ENCODE data around the gene NDUFAF2. TPM values are rescaled to one million over a fixed set of nuclear protein-coding genes. Genes with fewer than 3 reads are reported as not detected.

Gene NDUFAF2
- polyA plus RNA-seq, 2 donors = 40.5 to 40.6 TPM

- H3K4me3 ChIP-seq (ENCODE audit: low read depth in 1 of 2, low read length in 2 of 2) = no peak overlapping the region
- H3K27ac ChIP-seq (ENCODE audit: low read depth in 2 of 2, low read length in 1 of 2) = no peak overlapping the region
- H3K36me3 ChIP-seq (ENCODE audit: control insufficient read depth in 2 of 2, insufficient read depth in 2 of 2, low read length in 1 of 2) = no peaks in the 10 kb centered on the region
- H3K27me3 ChIP-seq (ENCODE audit: control insufficient read depth in 1 of 2, insufficient read depth in 2 of 2, low read length in 2 of 2) = no peaks in the 10 kb centered on the region
- no peaks in the 10 kb centered on the region for H3K4me1 ChIP-seq (ENCODE audit: control insufficient read depth in 2 of 2, insufficient read depth in 2 of 2, low read length in 1 of 2)
- no peaks in the 10 kb centered on the region for H3K9me3 ChIP-seq (ENCODE audit: control insufficient read depth in 2 of 2, insufficient read depth in 1 of 2, low read depth in 1 of 2, low read length in 1 of 2)
Observed at GRCh38 chr5:61055434-61056006, 110.5 kb downstream of the NDUFAF2 start.

DNA sequence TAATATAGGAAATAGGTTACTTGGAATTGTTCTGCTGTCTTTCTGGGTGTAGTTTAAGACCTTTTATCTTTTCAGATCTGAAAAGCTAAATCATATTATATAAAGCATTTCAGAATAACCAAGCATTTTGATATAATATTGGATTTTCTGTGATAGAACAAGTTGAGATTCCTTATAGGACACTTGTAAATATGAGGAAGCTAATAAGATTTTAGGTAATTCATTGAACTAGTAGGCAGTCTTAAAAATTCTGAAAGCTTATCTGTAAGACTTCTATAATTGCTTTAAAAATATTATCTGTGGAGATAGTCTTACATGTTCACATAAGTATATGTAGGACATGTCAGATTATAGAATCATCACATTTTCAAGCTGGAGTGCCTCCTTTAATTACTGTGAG, 114.5 kb downstream of the NDUFAF2 start:
- Histone ChIP-seq H3K4me1 (ENCODE audit: control insufficient read depth in 2 of 2, insufficient read depth in 2 of 2, low read length in 1 of 2) (no peaks in the 10 kb centered on the region), H3K27ac (ENCODE audit: low read depth in 2 of 2, low read length in 1 of 2) (no peak overlapping the region), H3K27me3 (ENCODE audit: control insufficient read depth in 1 of 2, insufficient read depth in 2 of 2, low read length in 2 of 2) (no peaks in the 10 kb centered on the region), H3K9me3 (ENCODE audit: control insufficient read depth in 2 of 2, insufficient read depth in 1 of 2, low read depth in 1 of 2, low read length in 1 of 2) (no peaks in the 10 kb centered on the region), H3K36me3 (ENCODE audit: control insufficient read depth in 2 of 2, insufficient read depth in 2 of 2, low read length in 1 of 2) (no peaks in the 10 kb centered on the region), H3K4me3 (ENCODE audit: low read depth in 1 of 2, low read length in 2 of 2) (no peak overlapping the region)

DNA sequence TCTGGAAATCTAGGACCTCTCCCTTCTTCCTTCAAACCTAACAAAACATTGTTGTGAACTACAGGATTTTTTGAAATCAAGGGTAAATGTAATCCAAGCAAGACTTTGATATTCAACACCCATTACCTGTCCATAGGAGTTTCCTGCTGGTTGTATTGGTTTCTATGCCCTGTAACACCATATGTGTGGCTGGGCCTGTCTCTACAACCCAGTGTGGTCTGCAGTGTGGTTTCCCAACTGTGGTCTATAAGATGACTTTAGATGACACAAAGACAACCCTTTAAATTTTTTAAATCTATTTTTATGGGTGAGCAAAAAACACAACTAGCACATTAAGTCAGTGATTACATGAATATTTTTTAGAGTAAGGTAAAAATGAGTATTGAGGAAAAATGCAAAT, 124.1 kb downstream of the NDUFAF2 start:
- H3K4me1 ChIP-seq (ENCODE audit: control insufficient read depth in 2 of 2, insufficient read depth in 2 of 2, low read length in 1 of 2) = no peaks in the 10 kb centered on the region
- no peak overlapping the region for H3K27ac ChIP-seq (ENCODE audit: low read depth in 2 of 2, low read length in 1 of 2)
- no peaks in the 10 kb centered on the region for H3K27me3 ChIP-seq (ENCODE audit: control insufficient read depth in 1 of 2, insufficient read depth in 2 of 2, low read length in 2 of 2)
- H3K4me3 ChIP-seq (ENCODE audit: low read depth in 1 of 2, low read length in 2 of 2) = no peak overlapping the region
- no peaks in the 10 kb centered on the region for H3K36me3 ChIP-seq (ENCODE audit: control insufficient read depth in 2 of 2, insufficient read depth in 2 of 2, low read length in 1 of 2)
- H3K9me3 ChIP-seq (ENCODE audit: control insufficient read depth in 2 of 2, insufficient read depth in 1 of 2, low read depth in 1 of 2, low read length in 1 of 2) = no peaks in the 10 kb centered on the region

DNA sequence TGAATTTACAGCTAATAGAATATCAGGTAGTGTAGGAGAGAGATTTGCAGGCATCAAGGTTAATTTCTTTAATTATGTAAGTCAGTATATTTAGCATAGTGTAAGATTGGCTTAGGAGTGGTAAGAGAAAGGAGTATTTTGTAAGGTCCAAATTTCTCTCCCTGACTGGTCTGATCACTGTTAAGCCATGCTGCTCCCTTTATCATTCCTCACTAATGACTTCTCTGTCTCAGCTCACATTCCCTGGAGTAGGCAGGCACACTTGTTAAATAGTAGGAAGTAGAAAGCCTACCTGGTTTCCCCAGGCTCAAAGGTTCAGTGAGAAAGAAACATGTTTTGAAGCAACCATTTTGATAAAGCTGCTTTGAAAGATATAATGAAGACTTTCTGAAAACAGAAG, 126.5 kb downstream of the NDUFAF2 start:
- Histone ChIP-seq H3K36me3 (ENCODE audit: control insufficient read depth in 2 of 2, insufficient read depth in 2 of 2, low read length in 1 of 2) (no peaks in the 10 kb centered on the region), H3K4me3 (ENCODE audit: low read depth in 1 of 2, low read length in 2 of 2) (no peak overlapping the region), H3K27me3 (ENCODE audit: control insufficient read depth in 1 of 2, insufficient read depth in 2 of 2, low read length in 2 of 2) (no peaks in the 10 kb centered on the region), H3K27ac (ENCODE audit: low read depth in 2 of 2, low read length in 1 of 2) (no peak overlapping the region), H3K4me1 (ENCODE audit: control insufficient read depth in 2 of 2, insufficient read depth in 2 of 2, low read length in 1 of 2) (no peaks in the 10 kb centered on the region), H3K9me3 (ENCODE audit: control insufficient read depth in 2 of 2, insufficient read depth in 1 of 2, low read depth in 1 of 2, low read length in 1 of 2) (no peaks in the 10 kb centered on the region)

DNA sequence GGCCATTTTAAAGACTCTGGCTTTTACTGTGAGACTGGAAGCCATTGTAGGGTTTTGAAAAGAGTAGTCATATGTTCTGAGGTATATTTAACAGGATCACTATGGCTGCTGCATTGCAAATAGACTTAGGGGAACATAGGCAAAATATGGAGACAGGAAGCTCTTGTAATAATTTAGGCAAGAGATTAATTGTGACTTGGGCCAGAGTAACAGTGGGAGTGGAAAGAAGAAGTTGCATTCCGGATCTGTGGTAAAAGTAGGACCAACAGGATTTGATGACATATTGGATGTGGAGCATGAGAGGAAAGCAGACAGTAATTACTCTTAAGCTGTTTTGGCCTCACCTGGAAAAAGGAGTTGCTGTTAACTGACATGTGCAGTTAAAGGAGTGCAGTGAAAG, 131.6 kb downstream of the NDUFAF2 start:
- Histone ChIP-seq H3K9me3 (ENCODE audit: control insufficient read depth in 2 of 2, insufficient read depth in 1 of 2, low read depth in 1 of 2, low read length in 1 of 2) (no peaks in the 10 kb centered on the region), H3K4me3 (ENCODE audit: low read depth in 1 of 2, low read length in 2 of 2) (no peak overlapping the region), H3K4me1 (ENCODE audit: control insufficient read depth in 2 of 2, insufficient read depth in 2 of 2, low read length in 1 of 2) (no peaks in the 10 kb centered on the region), H3K36me3 (ENCODE audit: control insufficient read depth in 2 of 2, insufficient read depth in 2 of 2, low read length in 1 of 2) (no peaks in the 10 kb centered on the region), H3K27me3 (ENCODE audit: control insufficient read depth in 1 of 2, insufficient read depth in 2 of 2, low read length in 2 of 2) (no peaks in the 10 kb centered on the region), H3K27ac (ENCODE audit: low read depth in 2 of 2, low read length in 1 of 2) (no peak overlapping the region)
- 73 to 83% methylated on average over 1 of the region's 1 CpG for WGBS, 2 donors

- Histone ChIP-seq H3K4me3 (ENCODE audit: low read depth in 1 of 2, low read length in 2 of 2) (no peak overlapping the region), H3K27ac (ENCODE audit: low read depth in 2 of 2, low read length in 1 of 2) (no peak overlapping the region), H3K27me3 (ENCODE audit: control insufficient read depth in 1 of 2, insufficient read depth in 2 of 2, low read length in 2 of 2) (no peaks in the 10 kb centered on the region), H3K4me1 (ENCODE audit: control insufficient read depth in 2 of 2, insufficient read depth in 2 of 2, low read length in 1 of 2) (no peaks in the 10 kb centered on the region), H3K9me3 (ENCODE audit: control insufficient read depth in 2 of 2, insufficient read depth in 1 of 2, low read depth in 1 of 2, low read length in 1 of 2) (no peaks in the 10 kb centered on the region), H3K36me3 (ENCODE audit: control insufficient read depth in 2 of 2, insufficient read depth in 2 of 2, low read length in 1 of 2) (no peaks in the 10 kb centered on the region)
- WGBS, 2 donors = 77 to 82% methylated on average over 2 of the region's 2 CpGs
Observed at GRCh38 chr5:61081741-61082140, 136.7 kb downstream of the NDUFAF2 start.

GRCh38 chr5:61082516-61083280, 137.7 kb downstream of the NDUFAF2 start:
- 97 to 99% methylated on average over 3 of the region's 3 CpGs for WGBS, 2 donors
- Histone ChIP-seq H3K27me3 (ENCODE audit: control insufficient read depth in 1 of 2, insufficient read depth in 2 of 2, low read length in 2 of 2) (no peaks in the 10 kb centered on the region), H3K4me1 (ENCODE audit: control insufficient read depth in 2 of 2, insufficient read depth in 2 of 2, low read length in 1 of 2) (no peaks in the 10 kb centered on the region), H3K9me3 (ENCODE audit: control insufficient read depth in 2 of 2, insufficient read depth in 1 of 2, low read depth in 1 of 2, low read length in 1 of 2) (no peaks in the 10 kb centered on the region), H3K27ac (ENCODE audit: low read depth in 2 of 2, low read length in 1 of 2) (no peak overlapping the region), H3K4me3 (ENCODE audit: low read depth in 1 of 2, low read length in 2 of 2) (no peak overlapping the region), H3K36me3 (ENCODE audit: control insufficient read depth in 2 of 2, insufficient read depth in 2 of 2, low read length in 1 of 2) (no peaks in the 10 kb centered on the region)

- H3K27me3 ChIP-seq (ENCODE audit: control insufficient read depth in 1 of 2, insufficient read depth in 2 of 2, low read length in 2 of 2) = no peaks in the 10 kb centered on the region
- WGBS, 2 donors = 96 to 99% methylated on average over 1 of the region's 1 CpG
- H3K9me3 ChIP-seq (ENCODE audit: control insufficient read depth in 2 of 2, insufficient read depth in 1 of 2, low read depth in 1 of 2, low read length in 1 of 2) = no peaks in the 10 kb centered on the region
- H3K27ac ChIP-seq (ENCODE audit: low read depth in 2 of 2, low read length in 1 of 2) = no peak overlapping the region
- no peaks in the 10 kb centered on the region for H3K36me3 ChIP-seq (ENCODE audit: control insufficient read depth in 2 of 2, insufficient read depth in 2 of 2, low read length in 1 of 2)
- H3K4me3 ChIP-seq (ENCODE audit: low read depth in 1 of 2, low read length in 2 of 2) = no peak overlapping the region
- no peaks in the 10 kb centered on the region for H3K4me1 ChIP-seq (ENCODE audit: control insufficient read depth in 2 of 2, insufficient read depth in 2 of 2, low read length in 1 of 2)
Observed at GRCh38 chr5:61084658-61085057, 139.7 kb downstream of the NDUFAF2 start.

DNA sequence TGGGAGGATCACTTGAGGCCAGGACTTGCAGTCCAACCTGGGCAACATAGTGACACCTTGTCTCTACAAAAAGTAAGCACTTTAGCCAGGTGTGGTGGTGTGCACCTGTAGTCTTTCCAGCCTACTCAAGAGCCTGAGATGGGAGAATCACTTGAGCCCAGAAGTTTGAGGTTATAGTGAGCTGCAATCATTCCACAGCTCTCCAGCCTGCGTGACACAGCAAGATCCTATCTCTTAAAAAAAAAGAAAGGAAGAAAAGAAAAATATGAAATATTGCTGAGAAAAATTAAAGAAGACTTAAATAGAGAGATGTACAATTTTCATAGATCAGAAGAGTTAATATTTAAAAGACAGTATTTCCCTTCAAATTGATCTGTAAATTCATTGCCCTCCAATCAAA, 140.9 kb downstream of the NDUFAF2 start:
- Histone ChIP-seq H3K4me3 (ENCODE audit: low read depth in 1 of 2, low read length in 2 of 2) (no peak overlapping the region), H3K36me3 (ENCODE audit: control insufficient read depth in 2 of 2, insufficient read depth in 2 of 2, low read length in 1 of 2) (no peaks in the 10 kb centered on the region), H3K27me3 (ENCODE audit: control insufficient read depth in 1 of 2, insufficient read depth in 2 of 2, low read length in 2 of 2) (no peaks in the 10 kb centered on the region), H3K27ac (ENCODE audit: low read depth in 2 of 2, low read length in 1 of 2) (no peak overlapping the region), H3K9me3 (ENCODE audit: control insufficient read depth in 2 of 2, insufficient read depth in 1 of 2, low read depth in 1 of 2, low read length in 1 of 2) (no peaks in the 10 kb centered on the region), H3K4me1 (ENCODE audit: control insufficient read depth in 2 of 2, insufficient read depth in 2 of 2, low read length in 1 of 2) (no peaks in the 10 kb centered on the region)
- 96 to 98% methylated on average over 1 of the region's 1 CpG for WGBS, 2 donors

DNA sequence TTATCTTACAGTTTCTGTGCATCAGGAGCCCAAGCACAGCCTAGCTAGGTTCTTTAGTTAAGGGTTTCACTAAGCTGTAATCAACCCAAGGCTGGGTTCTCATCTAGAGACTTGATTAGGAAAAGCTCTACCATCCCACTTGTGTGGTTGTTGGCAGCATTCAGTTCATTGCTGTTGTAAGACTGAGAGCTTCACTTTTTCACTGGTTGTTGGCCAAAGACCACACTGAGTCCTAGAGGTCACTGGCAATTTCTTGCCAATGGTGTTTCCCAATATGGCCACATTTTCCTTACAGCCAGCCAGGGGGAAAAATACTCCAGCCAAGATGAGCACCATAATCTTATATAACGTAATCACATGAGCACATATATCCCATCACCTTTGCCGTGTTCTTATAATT, 142.9 kb downstream of the NDUFAF2 start:
- Histone ChIP-seq H3K27me3 (ENCODE audit: control insufficient read depth in 1 of 2, insufficient read depth in 2 of 2, low read length in 2 of 2) (no peaks in the 10 kb centered on the region), H3K36me3 (ENCODE audit: control insufficient read depth in 2 of 2, insufficient read depth in 2 of 2, low read length in 1 of 2) (no peaks in the 10 kb centered on the region), H3K9me3 (ENCODE audit: control insufficient read depth in 2 of 2, insufficient read depth in 1 of 2, low read depth in 1 of 2, low read length in 1 of 2) (no peaks in the 10 kb centered on the region), H3K4me3 (ENCODE audit: low read depth in 1 of 2, low read length in 2 of 2) (no peak overlapping the region), H3K27ac (ENCODE audit: low read depth in 2 of 2, low read length in 1 of 2) (no peak overlapping the region), H3K4me1 (ENCODE audit: control insufficient read depth in 2 of 2, insufficient read depth in 2 of 2, low read length in 1 of 2) (no peaks in the 10 kb centered on the region)
- 49 to 52% methylated on average over 2 of the region's 2 CpGs for WGBS, 2 donors

Measured in esophagus (tissue), 2 donors.